ENCODE results near the gene CPNE7.
A peak's percentile ranks its signal among the peaks of the same experiment; 100 is the strongest.

CPNE7 gene

DNA sequence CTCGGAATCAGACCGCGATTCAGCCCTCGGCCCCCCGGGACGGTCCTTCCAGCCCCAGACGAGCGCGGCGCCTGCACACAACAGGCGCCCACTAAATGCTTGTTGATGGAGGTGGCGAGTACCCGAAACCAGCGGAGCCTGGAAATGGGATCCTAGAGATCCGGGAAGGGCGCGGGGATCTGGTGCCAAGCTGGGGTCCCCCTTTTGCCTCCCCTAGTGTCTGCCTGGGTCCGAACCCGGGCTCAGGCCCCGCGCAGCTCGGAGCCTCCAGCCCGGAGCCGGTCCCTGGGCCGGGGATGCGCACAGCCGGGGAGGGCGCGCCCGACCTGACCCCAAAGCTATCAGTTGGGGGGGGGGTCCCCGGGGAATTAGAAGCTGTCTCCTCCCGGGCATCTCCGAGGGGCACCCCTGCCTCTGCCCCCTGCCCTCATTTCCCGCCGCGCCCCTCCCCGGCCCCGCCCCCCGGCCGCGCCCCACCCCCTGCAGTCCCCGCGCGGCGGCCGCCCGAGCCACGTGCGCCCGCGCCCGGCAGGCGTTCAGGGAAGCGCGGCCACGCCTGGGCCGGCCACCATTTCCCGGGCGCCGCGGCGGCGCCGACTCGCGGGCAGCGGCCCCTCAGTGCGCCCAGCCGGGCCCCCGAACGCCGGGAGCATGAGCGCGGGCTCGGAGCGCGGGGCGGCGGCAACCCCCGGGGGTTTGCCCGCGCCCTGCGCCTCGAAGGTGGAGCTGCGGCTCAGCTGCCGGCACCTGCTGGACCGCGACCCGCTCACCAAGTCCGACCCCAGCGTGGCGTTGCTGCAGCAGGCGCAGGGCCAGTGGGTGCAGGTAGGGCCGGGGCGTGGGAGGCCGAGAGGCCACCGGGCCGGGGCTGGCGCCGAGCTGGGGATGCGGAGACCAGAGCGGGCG lies at the start of gene CPNE7:
Gene CPNE7 (plus strand): TSS at position 512 of the 906 bp plus-strand sequence. CDS start 140 bp downstream, at position 652.
- DNase-seq, result peak in 1 of 6 experiments; percentile 22

DNA sequence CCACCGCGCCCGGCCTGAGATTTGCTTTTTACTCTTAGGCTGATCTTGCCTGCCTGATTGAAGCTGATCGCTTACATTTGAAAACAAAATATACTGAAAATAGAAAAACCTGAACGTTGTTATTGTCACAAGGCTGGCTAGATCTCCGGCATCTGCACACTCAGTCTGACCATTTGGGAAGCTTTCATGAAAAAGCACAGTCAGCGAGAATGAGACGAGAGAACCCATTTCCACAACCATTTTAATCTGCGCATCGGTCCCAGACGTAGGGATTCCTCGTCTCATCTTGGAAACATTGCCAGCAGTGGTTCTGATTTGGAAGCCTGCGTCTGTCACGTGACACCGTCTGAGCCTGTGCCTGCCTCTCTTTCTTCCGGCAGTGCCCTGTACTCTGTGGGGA lies 46.5 kb upstream of the CPNE7 start:
- no peak for DNase-seq

- no peak for DNase-seq
Measured at GRCh38 chr16:89530401-89531381, 44.9 kb upstream of the CPNE7 start.

DNA sequence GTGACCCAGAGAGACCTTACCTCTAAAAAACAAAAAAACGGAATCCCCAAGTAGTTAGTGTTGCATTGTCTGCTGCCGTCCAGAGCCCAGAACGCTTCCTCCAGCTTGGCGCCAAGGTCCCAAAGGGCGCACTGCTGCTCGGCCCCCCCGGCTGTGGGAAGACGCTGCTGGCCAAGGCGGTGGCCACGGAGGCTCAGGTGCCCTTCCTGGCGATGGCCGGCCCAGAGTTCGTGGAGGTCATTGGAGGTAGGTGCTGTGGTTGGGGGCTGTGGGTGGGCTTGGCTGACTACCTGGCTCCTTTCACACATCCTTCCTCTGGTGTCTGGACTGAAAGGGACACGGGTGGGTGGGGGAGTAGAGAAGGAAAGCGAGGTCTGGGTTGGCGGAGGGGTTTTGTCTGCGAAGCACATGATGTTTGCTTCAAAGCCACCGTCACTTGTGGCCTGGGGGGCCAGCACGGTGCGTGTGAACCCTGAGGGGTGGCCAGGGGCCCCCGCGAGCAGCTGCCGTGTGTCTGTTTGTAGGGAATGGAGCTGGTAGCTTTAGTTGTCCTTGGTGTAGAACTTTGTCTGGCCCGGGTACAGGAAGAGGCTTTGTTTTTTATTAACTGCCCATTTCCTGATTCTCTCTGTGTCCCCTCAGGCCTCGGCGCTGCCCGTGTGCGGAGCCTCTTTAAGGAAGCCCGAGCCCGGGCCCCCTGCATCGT lies 43.6 kb upstream of the CPNE7 start:
- DNase-seq, result no peak

GRCh38 chr16:89534252-89534756 lies 41.3 kb upstream of the CPNE7 start:
- DNase-seq, result peak; percentile 21 to 79 (median 53)

GRCh38 chr16:89536371-89536770 lies 39.2 kb upstream of the CPNE7 start:
- no peak for DNase-seq

- DNase-seq, result no peak
Measured at GRCh38 chr16:89536886-89537548, 38.5 kb upstream of the CPNE7 start.

- no peak for DNase-seq
Measured at GRCh38 chr16:89537549-89537925, 38.0 kb upstream of the CPNE7 start.

DNA sequence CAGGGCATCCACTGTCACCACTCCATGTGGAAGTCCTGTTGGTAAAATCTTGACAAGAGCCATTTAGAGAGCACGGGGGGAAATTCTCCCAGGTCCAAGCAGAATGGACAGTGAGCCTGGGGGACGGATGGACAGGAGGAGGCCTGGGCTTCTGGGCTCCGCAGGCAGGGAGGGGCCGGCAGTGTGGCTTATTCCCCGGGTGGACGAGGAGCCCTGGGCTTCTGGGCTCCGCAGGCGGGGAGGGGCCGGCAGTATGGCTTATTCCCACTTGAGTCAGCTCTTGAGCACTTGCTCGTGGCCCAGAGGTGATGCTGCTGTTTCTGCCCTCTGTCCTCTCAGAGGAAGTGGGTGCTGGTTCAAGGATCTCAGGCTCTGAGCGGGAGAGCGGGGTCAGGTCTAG lies 37.3 kb upstream of the CPNE7 start:
- DNase-seq, result no peak

DNA sequence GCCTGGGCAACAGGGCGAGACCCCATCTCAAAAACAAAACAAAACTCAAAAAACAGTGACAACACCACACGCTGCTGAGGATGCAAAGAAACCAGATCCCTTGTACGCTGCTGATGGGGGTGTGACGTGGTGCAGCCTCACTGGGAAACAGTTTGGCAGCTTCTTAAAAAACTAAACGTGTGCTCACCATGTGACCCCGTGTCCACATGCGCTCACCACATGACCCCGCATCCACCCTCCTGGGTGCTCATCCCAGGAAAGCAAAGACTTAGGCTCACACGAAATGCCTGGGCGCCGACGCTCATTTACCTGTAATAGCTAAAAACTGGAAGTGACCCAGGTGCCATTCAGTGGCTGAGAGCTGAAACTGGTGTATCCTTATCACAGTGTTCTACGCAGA lies 35.0 kb upstream of the CPNE7 start:
- DNase-seq, result no peak

DNA sequence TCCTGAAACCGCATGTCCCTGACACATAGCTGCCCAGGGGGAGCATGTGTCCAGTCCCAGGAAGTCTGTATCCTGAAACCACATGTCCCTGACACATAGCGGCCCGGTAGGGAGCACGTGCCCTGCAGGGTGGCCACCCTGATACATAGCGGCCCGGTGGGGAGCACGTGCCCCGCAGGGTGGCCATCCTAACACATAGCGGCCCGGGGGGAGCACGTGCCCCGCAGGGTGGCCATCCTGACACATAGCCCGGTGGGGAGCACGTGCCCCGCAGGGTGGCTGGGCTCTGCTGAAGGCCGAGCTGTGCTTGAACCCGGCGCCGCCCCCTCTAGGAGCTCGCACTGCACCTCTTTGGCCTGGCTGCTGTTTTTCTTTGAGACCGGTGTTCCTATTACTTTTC lies 33.8 kb upstream of the CPNE7 start:
- no peak for DNase-seq

DNA sequence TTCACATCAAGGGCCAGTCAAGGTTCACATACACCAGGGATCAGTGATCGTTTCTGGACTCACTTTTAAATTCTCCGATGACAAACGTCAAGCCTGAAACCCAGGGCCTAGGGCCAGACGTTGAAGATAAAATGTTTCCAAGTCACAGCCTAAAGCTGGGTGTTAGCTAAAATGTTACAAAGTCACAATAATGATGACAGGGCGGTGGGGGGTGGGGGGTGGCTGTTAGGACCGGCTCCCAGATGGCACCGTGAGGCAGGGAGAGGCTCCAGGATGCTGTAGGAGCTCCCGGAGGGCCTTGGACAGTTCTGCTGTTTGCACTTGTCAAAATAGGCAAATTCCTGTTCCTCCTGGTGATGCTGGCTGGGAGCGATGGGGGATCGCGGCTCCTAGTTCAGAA lies 31.4 kb upstream of the CPNE7 start:
- no peak for DNase-seq

DNA sequence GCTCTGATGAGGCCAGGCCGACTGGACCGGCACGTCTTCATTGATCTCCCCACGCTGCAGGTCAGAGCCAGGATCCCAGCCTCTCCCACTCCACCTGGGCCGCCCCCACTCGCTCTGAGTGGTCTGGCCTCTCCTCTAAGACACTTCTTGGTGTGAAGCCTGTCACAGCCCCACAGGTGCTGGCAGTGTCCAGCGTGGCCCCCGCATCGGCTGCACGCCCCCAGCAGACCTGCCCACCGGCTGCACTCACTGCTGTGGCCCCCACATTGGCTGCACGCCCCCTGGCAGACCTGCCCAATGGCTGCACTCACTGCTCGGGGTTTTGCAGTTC lies 30.9 kb upstream of the CPNE7 start:
- DNase-seq, result no peak

- DNase-seq, result no peak
Measured at GRCh38 chr16:89545044-89545830, 30.3 kb upstream of the CPNE7 start.

DNA sequence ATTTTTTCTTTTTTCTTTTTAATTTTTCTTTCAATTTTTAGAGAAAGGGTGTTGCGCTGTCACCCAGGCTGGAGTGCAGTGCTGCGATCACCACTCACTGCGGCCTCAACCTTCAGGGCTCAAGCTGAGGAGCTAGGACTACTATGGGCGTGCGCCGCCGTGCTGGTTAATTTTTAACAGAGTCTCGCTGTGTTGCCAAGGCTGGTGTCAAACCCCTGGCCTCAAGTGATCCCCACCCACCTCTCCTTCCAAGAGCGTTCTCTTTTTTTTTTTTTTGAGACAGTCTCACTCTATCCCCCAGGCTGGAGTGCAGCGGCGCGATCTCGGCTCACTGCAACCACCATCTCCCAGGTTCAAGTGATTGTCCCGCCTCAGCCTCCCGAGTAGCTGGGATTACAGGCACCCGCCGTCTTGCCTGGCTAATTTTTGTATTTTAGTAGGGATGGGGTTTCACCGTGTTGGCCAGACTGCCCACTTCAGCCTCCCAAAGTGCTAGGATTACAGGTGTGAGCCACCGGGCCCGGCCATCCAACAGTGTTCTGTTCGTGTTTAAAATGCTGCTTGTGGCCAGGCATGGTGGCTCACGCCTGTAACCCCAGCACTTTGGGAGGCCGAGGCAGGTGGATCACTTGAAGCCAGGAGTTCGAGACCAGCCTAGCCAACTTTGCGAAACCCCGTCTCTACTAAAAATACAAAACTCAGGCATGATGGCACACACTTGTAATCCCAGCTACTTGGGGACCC lies 29.6 kb upstream of the CPNE7 start:
- DNase-seq, result no peak

DNA sequence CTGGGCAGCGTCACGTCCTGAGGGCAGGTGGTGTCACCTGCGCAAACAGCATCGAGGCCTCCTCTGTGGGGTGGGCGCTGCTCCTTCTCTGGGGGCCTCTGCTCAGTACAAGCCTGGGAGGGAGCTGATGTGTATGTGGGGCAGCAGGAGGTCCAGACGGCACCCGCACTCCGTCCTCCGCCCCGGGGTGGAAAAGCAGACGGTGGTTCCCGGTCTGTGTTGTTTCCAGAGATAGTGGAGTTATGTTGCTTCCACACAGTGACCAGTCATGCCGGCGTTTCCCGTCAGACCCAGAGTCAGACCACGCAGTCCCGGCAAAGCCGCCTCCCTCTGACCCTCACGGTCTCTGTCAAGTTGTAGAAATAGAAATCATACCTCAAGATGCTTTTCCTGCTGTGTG lies 28.8 kb upstream of the CPNE7 start:
- no peak for DNase-seq

DNA sequence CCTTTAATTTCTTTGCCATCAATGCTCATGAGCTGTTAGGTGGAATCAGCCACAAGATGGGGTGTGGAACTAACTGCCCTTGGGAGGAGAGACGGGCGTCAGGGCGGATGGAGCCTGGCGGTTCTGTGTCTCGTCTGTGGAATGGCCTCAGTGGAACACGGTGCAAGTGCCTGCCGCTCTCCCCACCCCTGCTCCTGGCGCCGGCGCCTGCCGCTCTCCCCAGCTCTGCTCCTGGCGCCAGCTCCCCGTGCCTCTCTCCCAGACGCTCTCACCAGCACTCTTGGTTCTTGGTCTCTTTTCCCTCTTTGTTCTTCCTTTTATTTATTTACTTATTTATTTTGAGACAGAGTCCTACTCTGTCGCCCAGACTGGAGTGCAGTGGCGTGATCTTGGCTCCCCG lies 28.3 kb upstream of the CPNE7 start:
- DNase-seq, result no peak

DNA sequence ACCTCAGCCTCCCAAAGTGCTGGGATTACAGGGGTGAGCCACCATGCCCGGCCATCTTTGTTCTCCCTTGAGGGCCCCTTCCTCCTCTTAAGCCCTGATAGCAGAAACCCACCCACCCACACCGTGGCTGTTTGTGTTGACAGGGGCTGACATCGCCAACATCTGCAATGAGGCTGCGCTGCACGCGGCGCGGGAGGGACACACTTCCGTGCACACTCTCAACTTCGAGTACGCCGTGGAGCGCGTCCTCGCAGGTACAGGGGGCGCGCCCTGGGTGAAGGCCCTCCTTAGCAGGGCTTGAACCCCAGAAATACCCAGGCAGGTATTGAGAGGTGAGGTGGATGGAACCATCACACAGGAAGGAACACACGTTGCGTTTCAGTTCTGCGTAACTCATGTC lies 27.7 kb upstream of the CPNE7 start:
- DNase-seq, result no peak

GRCh38 chr16:89548344-89549006 lies 27.1 kb upstream of the CPNE7 start:
- peak in 2 of 6 experiments; percentile 51 to 63 for DNase-seq

Data from stimulated activated naive CD4-positive, alpha-beta T cell (primary cell).